GM10266 (cell line): ENCODE measurements around the gene BABAM2.

Experiments used
- DNase-seq: peaks from one replicate; pipeline ENCODE4 v3.0.0; 2012; ENCODE audit errors: extremely low spot score
- CTCF ChIP-seq: IDR thresholded peaks from 2 replicates; pipeline ENCODE4 v1.5.1; 2012; ENCODE audit warnings: mild to moderate bottlenecking, low read depth; ENCODE audit not compliant: control insufficient read depth, insufficient read depth; ENCODE audit errors: missing control alignments

Gene BABAM2

GRCh38 chr2:28165087-28165635, 274.6 kb downstream of the BABAM2 start:
- TF ChIP-seq CTCF: no peak
- no peak for DNase-seq

GRCh38 chr2:28166956-28167355, 276.4 kb downstream of the BABAM2 start:
- DNase-seq: no peak
- no peak for TF ChIP-seq CTCF

GRCh38 chr2:28168376-28168775, 277.8 kb downstream of the BABAM2 start:
- no peak for TF ChIP-seq CTCF
- no peak for DNase-seq

GRCh38 chr2:28169492-28169891, 279.0 kb downstream of the BABAM2 start:
- TF ChIP-seq CTCF: no peak
- no peak for DNase-seq

GRCh38 chr2:28172114-28172898, 281.8 kb downstream of the BABAM2 start:
- DNase-seq: no peak
- no peak for TF ChIP-seq CTCF

- no peak for TF ChIP-seq CTCF
- no peak for DNase-seq
Observed at GRCh38 chr2:28173377-28173776, 282.8 kb downstream of the BABAM2 start.

- TF ChIP-seq CTCF: no peak
- no peak for DNase-seq
Observed at GRCh38 chr2:28174211-28174610, 283.7 kb downstream of the BABAM2 start.
